ENCODE measurements around the gene NTM. TPM values are rescaled to one million over a fixed set of nuclear protein-coding genes. Genes with fewer than 3 reads are reported as not detected.

Gene NTM
- total RNA-seq, 4 donors from 2014 or later = 1.4 to 5.7 TPM; not detected in 2

GRCh38 chr11:131498631-131499160 lies 128.3 kb downstream of the NTM start:
- no peak for DNase-seq
- no peak for TF ChIP-seq POLR2A (IDR thresholded peaks at IDR 0.05)
- TF ChIP-seq CTCF (IDR thresholded peaks at IDR 0.05) = no peak
- Histone ChIP-seq H3K27me3 (no peaks in the 10 kb centered on the region), H3K36me3 (no peaks in the 10 kb centered on the region), H3K9me3 (no peaks in the 10 kb centered on the region), H3K4me3 (no peak overlapping the region), H3K4me1 (no peaks in the 10 kb centered on the region), H3K27ac (no peak overlapping the region)
- intact Hi-C loops (cut with DNase I; ENCODE audit: low total_unique reads) = no loop called here

GRCh38 chr11:131499199-131499598 lies 128.8 kb downstream of the NTM start:
- intact Hi-C loops (cut with DNase I; ENCODE audit: low total_unique reads) = no loop called here
- TF ChIP-seq CTCF (IDR thresholded peaks at IDR 0.05) (no peak), POLR2A (IDR thresholded peaks at IDR 0.05) (no peak)

GRCh38 chr11:131503017-131503416 lies 132.6 kb downstream of the NTM start:
- TF ChIP-seq POLR2A (IDR thresholded peaks at IDR 0.05) = no peak
- no peak for TF ChIP-seq CTCF (IDR thresholded peaks at IDR 0.05)
- no peaks in the 10 kb centered on the region for H3K9me3 ChIP-seq
- H3K4me1 ChIP-seq = no peaks in the 10 kb centered on the region
- intact Hi-C loops (cut with DNase I; ENCODE audit: low total_unique reads) = no loop called here
- H3K4me3 ChIP-seq = no peak overlapping the region
- no peaks in the 10 kb centered on the region for H3K27me3 ChIP-seq
- no peaks in the 10 kb centered on the region for H3K36me3 ChIP-seq
- no peak for DNase-seq
- H3K27ac ChIP-seq = no peak overlapping the region

More at GRCh38 chr11:131499199-131499598, 128.8 kb downstream of the NTM start:
- H3K27ac ChIP-seq = no peak overlapping the region
- no peak overlapping the region for H3K4me3 ChIP-seq
- H3K4me1 ChIP-seq = no peaks in the 10 kb centered on the region
- no peaks in the 10 kb centered on the region for H3K9me3 ChIP-seq
- no peaks in the 10 kb centered on the region for H3K27me3 ChIP-seq
- DNase-seq = no peak
- no peaks in the 10 kb centered on the region for H3K36me3 ChIP-seq

GRCh38 chr11:131504199-131504949 lies 134.0 kb downstream of the NTM start:
- intact Hi-C loops (cut with DNase I; ENCODE audit: low total_unique reads) = no loop called here
- no peaks in the 10 kb centered on the region for H3K27me3 ChIP-seq
- TF ChIP-seq POLR2A (IDR thresholded peaks at IDR 0.05) = no peak
- DNase-seq = no peak
- no peaks in the 10 kb centered on the region for H3K36me3 ChIP-seq
- H3K4me1 ChIP-seq = no peaks in the 10 kb centered on the region
- H3K4me3 ChIP-seq = no peak overlapping the region
- H3K27ac ChIP-seq = no peak overlapping the region
- H3K9me3 ChIP-seq = no peaks in the 10 kb centered on the region

- Histone ChIP-seq H3K27me3 (no peaks in the 10 kb centered on the region), H3K36me3 (no peaks in the 10 kb centered on the region), H3K4me3 (no peak overlapping the region), H3K4me1 (no peaks in the 10 kb centered on the region), H3K27ac (no peak overlapping the region), H3K9me3 (no peaks in the 10 kb centered on the region)
- no peak for DNase-seq
- intact Hi-C loops (cut with DNase I; ENCODE audit: low total_unique reads) = no loop called here
- TF ChIP-seq CTCF (IDR thresholded peaks at IDR 0.05) = no peak
- no peak for TF ChIP-seq POLR2A (IDR thresholded peaks at IDR 0.05)
Measured at GRCh38 chr11:131506348-131506747, 135.9 kb downstream of the NTM start.

Measured in uterus (tissue), 4 donors.